Right lobe of liver (tissue), 6 donors: Measurements from ENCODE around the gene ADPRHL1. TPM values are rescaled to one million over a fixed set of nuclear protein-coding genes. Genes with fewer than 3 reads are reported as not detected.

ENCODE experiments used
- ATAC-seq, 4 donors: fragments of 200-7000 bp; cut with Tn5 transposase; one replicate each; pipeline ENCODE4 v1.9.1; 2020; ENCODE audit warnings: mild to moderate bottlenecking in 4 of 4, moderate library complexity in 4 of 4
- DNase-seq, 3 donors: peaks; one replicate each; pipeline ENCODE4 v3.0.0-alpha.2; 2020
- H3K27ac ChIP-seq, 3 donors: fragments of 200-600 bp; one replicate each; pipeline ENCODE4 v1.8.0; 2022
- H3K27me3 ChIP-seq, 2 donors: fragments of 200-600 bp; one replicate each; pipeline ENCODE4 v1.8.0; 2022
- H3K36me3 ChIP-seq, 4 donors: fragments of 200-600 bp; sonication (generic) in 1 of 4; one replicate each; pipeline versions ENCODE4 v1.5.1 to v1.8.0; 2017 to 2022; ENCODE audit warnings: control low read depth in 1 of 4
- H3K4me1 ChIP-seq, 4 donors: fragments of 200-600 bp; sonication (generic) in 1 of 4; one replicate each; pipeline versions ENCODE4 v1.5.1 to v1.8.0; 2017 to 2022; ENCODE audit warnings: control low read depth in 1 of 4
- H3K4me3 ChIP-seq, 3 donors: fragments of 200-600 bp; one replicate each; pipeline ENCODE4 v1.8.0; 2022
- H3K9me3 ChIP-seq, 4 donors: fragments of 200-600 bp; sonication (generic) in 1 of 4; one replicate each; pipeline versions ENCODE4 v1.5.1 to v1.8.0; 2017 to 2022; ENCODE audit warnings: control low read depth in 1 of 4
- CTCF ChIP-seq, 4 donors: fragments of 200-600 bp in 3 of 4; fragments of 450-650 bp in 1 of 4; IDR thresholded peaks; one replicate each; pipeline versions ENCODE4 v1.5.1 to v1.8.0; 2016 to 2022; ENCODE audit warnings: antibody characterized with exemption in 4 of 4, mild to moderate bottlenecking in 2 of 4
- POLR2A ChIP-seq: fragments of 450-650 bp; IDR thresholded peaks from one replicate; pipeline ENCODE4 v1.6.1; 2017; ENCODE audit warnings: antibody characterized with exemption, mild to moderate bottlenecking
- WGBS: methylation state at CpG from one replicate; pipeline ENCODE4 v1.1.6; 2018; ENCODE audit warnings: low coverage, low lambda C conversion rate; ENCODE audit not compliant: insufficient coverage; ENCODE audit errors: missing lambda C conversion rate; 5-methylcytosine and 5-hydroxymethylcytosine counted together
- intact Hi-C, 2 donors: fragments of 100-400 bp; cut with DNase I; formaldehyde crosslinking; loops; one replicate each; pipeline versions ENCODE4 v1.11.2 to v1.14.1; 2022
- total RNA-seq, 6 experiments: library from RNA; depleted of rRNA in 2 of 6; stranded (reverse); fragments of >200 nt in 2 of 6; fragmentation: NEBNext Ultra II Directional in 3 of 6; extraction: Animal tissue kit (Norgen Biotek cat#: 25700) in 3 of 6; gene quantifications; one replicate each; pipeline versions ENCODE4 v1.1.0 to v1.2.4, GENCODE V29; 2016 to 2023
- donor health status: DM: no; HTN: yes; CAD: no.
- donor health status: DM: no; HTN: no; CAD: no.
- donor health status: DM: no; HTN: no; CAD: no.
- donor health status: DM: no; HTN: yes; CAD: no.
- donor health status: DM: no; HTN: yes; CAD: no.

The ADPRHL1 gene
- total RNA-seq, 6 experiments from 2014 or later = 0.37 to 1.7 (median 1.1) TPM

- 88% methylated on average over 9 of the region's 27 CpGs for WGBS
- no peaks in the 10 kb centered on the region for H3K9me3 ChIP-seq
- intact Hi-C loops = no loop called here
- no peak for TF ChIP-seq POLR2A
- no peak for TF ChIP-seq CTCF (IDR thresholded peaks at IDR 0.05)
- H3K36me3 ChIP-seq = no peaks in the 10 kb centered on the region
- H3K4me1 ChIP-seq = no peaks in the 10 kb centered on the region
- peak in 1 of 3 donors; percentile 7 for DNase-seq
- no peak overlapping the region for H3K27ac ChIP-seq
- no peak for ATAC-seq
- H3K4me3 ChIP-seq = no peak overlapping the region
- H3K27me3 ChIP-seq = no peaks in the 10 kb centered on the region
Measured at GRCh38 chr13:113412440-113412839, 40.8 kb downstream of the ADPRHL1 start.

GRCh38 chr13:113411216-113412023, 41.9 kb downstream of the ADPRHL1 start:
- no peak overlapping the region for H3K27ac ChIP-seq
- H3K36me3 ChIP-seq = no peaks in the 10 kb centered on the region
- no peaks in the 10 kb centered on the region for H3K4me1 ChIP-seq
- ATAC-seq = no peak
- TF ChIP-seq POLR2A (no peak), CTCF (IDR thresholded peaks at IDR 0.05) (no peak)
- no peaks in the 10 kb centered on the region for H3K27me3 ChIP-seq
- no peaks in the 10 kb centered on the region for H3K9me3 ChIP-seq
- intact Hi-C loops = no loop called here
- H3K4me3 ChIP-seq = no peak overlapping the region
- DNase-seq = no peak
- 74% methylated on average over 12 of the region's 30 CpGs for WGBS

GRCh38 chr13:113410472-113411201, 42.7 kb downstream of the ADPRHL1 start:
- Histone ChIP-seq H3K4me1 (no peaks in the 10 kb centered on the region), H3K4me3 (no peak overlapping the region), H3K9me3 (no peaks in the 10 kb centered on the region), H3K36me3 (no peaks in the 10 kb centered on the region), H3K27me3 (no peaks in the 10 kb centered on the region), H3K27ac (no peak overlapping the region)
- intact Hi-C loops = no loop called here
- TF ChIP-seq POLR2A = no peak
- TF ChIP-seq CTCF (IDR thresholded peaks at IDR 0.05) = no peak
- no peak for ATAC-seq
- DNase-seq = peak in 1 of 3 donors; percentile 23
- WGBS = 63% methylated on average over 2 of the region's 34 CpGs

- Histone ChIP-seq H3K4me3 (no peak overlapping the region), H3K27ac (no peak overlapping the region), H3K4me1 (no peaks in the 10 kb centered on the region), H3K27me3 (no peaks in the 10 kb centered on the region), H3K9me3 (no peaks in the 10 kb centered on the region), H3K36me3 (no peaks in the 10 kb centered on the region)
- ATAC-seq (no peak), DNase-seq (peak in 1 of 3 donors; percentile 9)
- intact Hi-C loops = no loop called here
- TF ChIP-seq POLR2A = no peak
- no peak for TF ChIP-seq CTCF (IDR thresholded peaks at IDR 0.05)
- 88% methylated on average over 2 of the region's 3 CpGs for WGBS
Measured at GRCh38 chr13:113408562-113408961, 44.7 kb downstream of the ADPRHL1 start.
